T-helper 2 cell treated with Interferon-gamma antibody and Interleukin-4, amounts not matched to agents 5 μg/mL and 100 μg/mL, for 36 hours (primary cell): ENCODE data around the gene PEMT.

Source experiments
- DNase-seq: peaks from one replicate; pipeline ENCODE4 v3.0.0; 2021; ENCODE audit warnings: low spot score
- H3K27ac Mint-ChIP-seq: one replicate; pipeline ENCODE4 v1.8.0; 2021; ENCODE audit warnings: mild to moderate bottlenecking, mixed read lengths
- H3K27me3 Mint-ChIP-seq: one replicate; pipeline ENCODE4 v1.8.0; 2021; ENCODE audit warnings: low read depth, mixed read lengths
- H3K36me3 Mint-ChIP-seq: one replicate; pipeline ENCODE4 v1.8.0; 2021; ENCODE audit warnings: low read depth, mixed read lengths
- H3K4me1 Mint-ChIP-seq: one replicate; pipeline ENCODE4 v1.8.0; 2021; ENCODE audit warnings: low read depth, mixed read lengths
- H3K4me3 Mint-ChIP-seq: one replicate; pipeline ENCODE4 v1.8.0; 2022; ENCODE audit warnings: mild to moderate bottlenecking, moderate library complexity, mixed read lengths
- H3K9me3 Mint-ChIP-seq: one replicate; pipeline ENCODE4 v1.8.0; 2021; ENCODE audit warnings: mixed read lengths

Gene PEMT

GRCh38 chr17:17547210-17547764, 44.2 kb downstream of the PEMT start:
- H3K4me1 Mint-ChIP-seq = no peaks in the 10 kb centered on the region
- no peak for DNase-seq
- H3K4me3 Mint-ChIP-seq = no peak overlapping the region
- no peak overlapping the region for H3K27ac Mint-ChIP-seq
- no peaks in the 10 kb centered on the region for H3K36me3 Mint-ChIP-seq
- no peaks in the 10 kb centered on the region for H3K9me3 Mint-ChIP-seq
- no peaks in the 10 kb centered on the region for H3K27me3 Mint-ChIP-seq

- Mint-ChIP-seq H3K27ac (no peak overlapping the region), H3K27me3 (no peaks in the 10 kb centered on the region), H3K9me3 (no peaks in the 10 kb centered on the region)
Observed at GRCh38 chr17:17546399-17547185, 44.9 kb downstream of the PEMT start.

GRCh38 chr17:17545984-17546383, 45.5 kb downstream of the PEMT start:
- no peak for DNase-seq

More at GRCh38 chr17:17546399-17547185, 44.9 kb downstream of the PEMT start:
- Mint-ChIP-seq H3K36me3 (no peaks in the 10 kb centered on the region), H3K4me1 (no peaks in the 10 kb centered on the region), H3K4me3 (no peak overlapping the region)
- DNase-seq = no peak

GRCh38 chr17:17545031-17545820, 46.3 kb downstream of the PEMT start:
- no peaks in the 10 kb centered on the region for H3K27me3 Mint-ChIP-seq
- DNase-seq = no peak
- H3K4me1 Mint-ChIP-seq = no peaks in the 10 kb centered on the region
- H3K4me3 Mint-ChIP-seq = no peak overlapping the region
- H3K36me3 Mint-ChIP-seq = no peaks in the 10 kb centered on the region
- H3K9me3 Mint-ChIP-seq = no peaks in the 10 kb centered on the region
- H3K27ac Mint-ChIP-seq = no peak overlapping the region

More at GRCh38 chr17:17545984-17546383, 45.5 kb downstream of the PEMT start:
- no peaks in the 10 kb centered on the region for H3K4me1 Mint-ChIP-seq
- H3K36me3 Mint-ChIP-seq = no peaks in the 10 kb centered on the region
- no peak overlapping the region for H3K4me3 Mint-ChIP-seq
- no peak overlapping the region for H3K27ac Mint-ChIP-seq
- no peaks in the 10 kb centered on the region for H3K27me3 Mint-ChIP-seq
- H3K9me3 Mint-ChIP-seq = no peaks in the 10 kb centered on the region

- Mint-ChIP-seq H3K36me3 (no peaks in the 10 kb centered on the region), H3K27ac (no peak overlapping the region), H3K4me1 (no peaks in the 10 kb centered on the region), H3K9me3 (no peaks in the 10 kb centered on the region), H3K27me3 (no peaks in the 10 kb centered on the region), H3K4me3 (no peak overlapping the region)
- DNase-seq = no peak
Observed at GRCh38 chr17:17542906-17543635, 48.4 kb downstream of the PEMT start.

GRCh38 chr17:17541640-17542001, 49.9 kb downstream of the PEMT start:
- Mint-ChIP-seq H3K4me1 (no peaks in the 10 kb centered on the region), H3K36me3 (no peaks in the 10 kb centered on the region), H3K9me3 (no peaks in the 10 kb centered on the region), H3K27ac (no peak overlapping the region), H3K4me3 (no peak overlapping the region), H3K27me3 (no peaks in the 10 kb centered on the region)
- no peak for DNase-seq

GRCh38 chr17:17540935-17541639, 50.4 kb downstream of the PEMT start:
- H3K27me3 Mint-ChIP-seq = no peaks in the 10 kb centered on the region
- H3K4me1 Mint-ChIP-seq = no peaks in the 10 kb centered on the region
- no peak overlapping the region for H3K4me3 Mint-ChIP-seq
- no peaks in the 10 kb centered on the region for H3K36me3 Mint-ChIP-seq
- no peak overlapping the region for H3K27ac Mint-ChIP-seq
- no peaks in the 10 kb centered on the region for H3K9me3 Mint-ChIP-seq
- DNase-seq = no peak

- H3K4me3 Mint-ChIP-seq = no peak overlapping the region
Observed at GRCh38 chr17:17540278-17540906, 51.1 kb downstream of the PEMT start.

GRCh38 chr17:17539591-17539990, 51.9 kb downstream of the PEMT start:
- Mint-ChIP-seq H3K4me1 (no peaks in the 10 kb centered on the region), H3K27me3 (no peaks in the 10 kb centered on the region), H3K27ac (no peak overlapping the region), H3K4me3 (no peak overlapping the region), H3K36me3 (no peaks in the 10 kb centered on the region), H3K9me3 (no peaks in the 10 kb centered on the region)
- DNase-seq = no peak

More at GRCh38 chr17:17540278-17540906, 51.1 kb downstream of the PEMT start:
- Mint-ChIP-seq H3K9me3 (no peaks in the 10 kb centered on the region), H3K27me3 (no peaks in the 10 kb centered on the region), H3K27ac (no peak overlapping the region), H3K36me3 (no peaks in the 10 kb centered on the region), H3K4me1 (no peaks in the 10 kb centered on the region)
- no peak for DNase-seq

GRCh38 chr17:17538417-17539391, 52.8 kb downstream of the PEMT start:
- Mint-ChIP-seq H3K27ac (no peak overlapping the region), H3K9me3 (no peaks in the 10 kb centered on the region), H3K36me3 (no peaks in the 10 kb centered on the region), H3K27me3 (no peaks in the 10 kb centered on the region), H3K4me3 (no peak overlapping the region), H3K4me1 (no peaks in the 10 kb centered on the region)
- DNase-seq = no peak

GRCh38 chr17:17537311-17538099, 54.0 kb downstream of the PEMT start:
- Mint-ChIP-seq H3K9me3 (no peaks in the 10 kb centered on the region), H3K36me3 (no peaks in the 10 kb centered on the region)

GRCh38 chr17:17536702-17537101, 54.8 kb downstream of the PEMT start:
- Mint-ChIP-seq H3K36me3 (no peaks in the 10 kb centered on the region), H3K27ac (no peak overlapping the region), H3K4me1 (no peaks in the 10 kb centered on the region), H3K27me3 (peaks cover 3% of the 10 kb centered on the region), H3K9me3 (no peaks in the 10 kb centered on the region), H3K4me3 (no peak overlapping the region)
- no peak for DNase-seq

More at GRCh38 chr17:17537311-17538099, 54.0 kb downstream of the PEMT start:
- no peak for DNase-seq
- H3K27me3 Mint-ChIP-seq = no peaks in the 10 kb centered on the region
- H3K27ac Mint-ChIP-seq = no peak overlapping the region
- H3K4me1 Mint-ChIP-seq = no peaks in the 10 kb centered on the region
- no peak overlapping the region for H3K4me3 Mint-ChIP-seq
